GM19035 (cell line): ENCODE results near the gene CMKLR1.

Experiments
- ATAC-seq: cut with Tn5 transposase; IDR thresholded peaks from one replicate; pipeline ENCODE4 v1.9.1; 2021; ENCODE audit not compliant: unreplicated experiment

CMKLR1 gene

GRCh38 chr12:108269224-108269623, 69.9 kb downstream of the CMKLR1 start:
- ATAC-seq = no peak

- ATAC-seq = no peak
Measured at GRCh38 chr12:108268397-108268796, 70.7 kb downstream of the CMKLR1 start.

DNA sequence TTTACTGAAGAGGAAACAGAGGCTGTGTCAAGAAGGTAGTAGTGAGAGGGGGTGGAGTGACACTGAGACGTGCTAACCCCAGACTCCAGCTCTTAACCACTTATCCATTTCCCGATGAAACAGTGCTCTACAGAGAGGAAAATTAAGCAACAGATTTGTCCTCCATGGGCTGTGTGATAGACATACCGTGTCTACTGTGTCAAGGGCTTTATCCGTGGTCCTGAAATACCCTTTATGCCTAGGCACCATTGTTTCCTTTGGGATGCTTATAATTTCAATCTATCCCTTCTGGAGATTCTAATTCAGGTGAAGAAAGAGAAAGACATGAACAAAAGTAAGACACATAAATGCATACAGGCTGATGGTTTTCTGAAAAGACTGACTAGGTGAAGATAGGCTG, 71.7 kb downstream of the CMKLR1 start:
- no peak for ATAC-seq

- no peak for ATAC-seq
Measured at GRCh38 chr12:108266131-108266530, 73.0 kb downstream of the CMKLR1 start.

- no peak for ATAC-seq
Measured at GRCh38 chr12:108265505-108265904, 73.6 kb downstream of the CMKLR1 start.

GRCh38 chr12:108260969-108261368, 78.1 kb downstream of the CMKLR1 start:
- no peak for ATAC-seq

DNA sequence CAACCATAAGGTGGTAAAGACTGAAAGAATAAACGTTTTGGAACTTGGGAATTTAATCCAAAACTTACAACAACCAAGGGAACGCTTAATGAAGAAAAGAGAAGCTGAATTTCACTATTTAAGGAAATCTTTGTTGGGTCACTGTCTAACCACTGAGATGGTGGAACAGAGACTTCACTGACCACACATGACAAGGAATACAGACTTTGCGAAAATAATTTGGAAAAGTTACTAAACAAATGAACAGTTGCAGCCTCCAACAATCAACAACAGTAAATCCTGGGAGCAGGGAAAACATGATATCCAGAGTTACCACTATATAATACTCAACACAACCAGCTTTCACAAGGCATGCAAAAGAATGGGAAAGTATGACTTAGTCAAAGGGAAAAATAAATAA, 79.1 kb downstream of the CMKLR1 start:
- no peak for ATAC-seq

DNA sequence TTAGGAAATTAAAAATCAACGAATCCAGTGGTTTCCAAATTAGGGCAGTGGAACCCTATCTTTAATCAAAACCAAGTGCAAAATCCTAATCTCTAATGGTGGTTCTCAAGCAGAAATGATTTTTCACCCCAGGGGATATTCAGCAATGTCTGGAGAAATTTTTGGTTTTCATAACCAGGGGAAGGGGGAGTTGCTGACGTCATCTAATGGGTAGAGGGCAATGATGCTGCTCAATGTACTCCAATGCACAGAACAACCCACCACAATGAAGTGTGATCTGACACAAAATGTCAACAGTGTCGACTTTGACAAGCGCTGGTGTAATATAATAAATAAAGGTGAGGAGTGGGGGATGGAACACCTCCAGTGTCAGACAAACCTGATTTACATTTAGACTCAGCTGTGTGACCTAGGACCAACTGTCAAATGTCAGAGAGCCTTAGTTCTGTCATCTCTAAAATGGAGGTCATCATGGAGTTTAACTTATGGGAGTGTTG, 81.5 kb downstream of the CMKLR1 start:
- no peak for ATAC-seq

GRCh38 chr12:108257004-108257403, 82.1 kb downstream of the CMKLR1 start:
- ATAC-seq = no peak

DNA sequence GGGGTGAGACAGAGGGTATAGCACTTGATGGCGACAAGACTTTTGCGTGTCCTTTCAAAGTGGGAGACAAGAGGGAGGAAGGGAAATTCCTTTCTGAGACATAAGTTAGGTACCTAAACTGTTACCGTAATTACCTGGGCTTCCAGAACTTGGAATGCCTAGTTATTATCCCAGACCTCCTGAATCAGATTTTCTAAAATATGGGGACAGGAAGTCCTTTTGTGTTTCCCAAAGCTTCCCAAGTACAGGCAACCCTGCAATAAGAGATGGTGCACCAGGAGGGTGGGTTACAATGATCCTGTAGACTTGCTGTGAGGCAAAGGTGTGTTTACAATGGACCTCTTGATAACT, 83.9 kb downstream of the CMKLR1 start:
- no peak for ATAC-seq

GRCh38 chr12:108254517-108255251, 84.4 kb downstream of the CMKLR1 start:
- ATAC-seq = no peak

GRCh38 chr12:108254030-108254429, 85.1 kb downstream of the CMKLR1 start:
- no peak for ATAC-seq

DNA sequence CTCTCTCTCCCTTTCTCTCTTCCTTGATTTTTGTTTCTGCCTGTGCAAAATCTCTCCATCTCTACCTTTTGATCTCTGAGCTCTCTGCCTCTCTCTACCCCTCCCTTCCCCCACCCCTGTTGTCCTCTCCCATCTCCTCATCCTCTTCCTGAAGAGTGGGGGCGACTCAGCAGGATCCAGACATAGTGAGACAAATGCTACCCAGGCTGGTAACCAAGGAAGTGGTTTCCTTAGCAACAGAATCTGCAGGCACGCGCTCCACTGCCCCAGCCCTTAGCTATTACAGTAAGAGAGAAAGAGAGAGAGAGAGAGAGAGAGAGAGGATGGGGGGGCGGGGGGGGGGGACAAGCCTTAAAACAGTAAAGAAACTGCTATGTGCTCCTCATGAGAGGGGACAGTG, 85.6 kb downstream of the CMKLR1 start:
- ATAC-seq = no peak

- no peak for ATAC-seq
Measured at GRCh38 chr12:108252523-108252922, 86.6 kb downstream of the CMKLR1 start.

DNA sequence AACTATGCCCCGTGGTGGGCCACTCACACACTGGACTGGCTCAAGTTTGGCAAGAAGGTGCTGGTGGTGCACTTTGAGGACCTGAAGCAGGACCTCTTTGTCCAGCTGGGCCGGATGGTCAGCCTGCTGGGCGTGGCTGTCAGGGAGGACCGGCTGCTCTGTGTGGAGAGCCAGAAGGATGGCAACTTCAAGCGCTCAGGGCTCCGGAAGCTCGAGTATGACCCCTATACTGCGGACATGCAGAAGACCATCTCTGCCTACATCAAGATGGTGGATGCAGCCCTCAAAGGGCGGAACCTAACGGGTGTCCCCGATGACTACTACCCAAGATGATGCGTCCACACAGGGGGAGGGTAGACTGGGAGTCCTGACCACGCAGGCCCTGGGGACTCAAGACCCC, 91.1 kb downstream of the CMKLR1 start:
- no peak for ATAC-seq

GRCh38 chr12:108247130-108247529, 92.0 kb downstream of the CMKLR1 start:
- no peak for ATAC-seq

DNA sequence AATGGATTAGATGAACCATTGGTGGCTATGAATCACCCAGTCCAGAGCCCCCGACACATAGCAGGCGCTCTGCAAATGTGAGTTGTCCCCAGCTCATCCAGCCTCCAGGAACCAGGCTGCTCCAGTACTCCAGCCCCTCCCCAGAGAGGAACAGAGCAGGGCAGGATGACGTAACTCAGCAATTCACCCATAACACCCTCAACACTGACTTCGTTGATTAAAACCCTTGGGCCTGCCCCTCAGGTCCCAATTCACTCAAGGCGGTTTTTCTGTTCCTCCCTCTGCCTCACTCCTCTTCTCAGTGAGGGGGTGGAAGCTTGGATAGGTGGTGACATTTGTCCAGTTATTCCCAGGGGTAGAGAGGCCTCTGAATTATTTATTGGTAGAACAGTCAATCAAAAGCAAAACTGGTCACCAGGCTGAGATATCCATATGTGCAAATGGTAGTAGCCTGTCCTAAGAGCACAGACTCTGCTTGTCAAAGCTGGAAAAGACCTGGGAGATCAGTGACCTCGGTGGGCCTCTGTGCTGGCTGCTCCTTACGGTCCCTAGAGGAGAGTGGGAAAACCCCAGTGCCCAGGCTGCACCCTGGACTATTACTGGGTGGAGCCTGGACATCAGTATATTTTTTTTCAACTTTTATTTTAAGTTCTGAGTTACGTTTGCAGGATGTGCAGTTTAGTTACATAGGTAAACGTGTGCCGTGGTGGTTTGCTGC, 97.0 kb downstream of the CMKLR1 start:
- ATAC-seq = no peak

GRCh38 chr12:108240928-108241327, 98.2 kb downstream of the CMKLR1 start:
- no peak for ATAC-seq

- ATAC-seq = no peak
Measured at GRCh38 chr12:108240027-108240785, 98.9 kb downstream of the CMKLR1 start.

GRCh38 chr12:108239378-108239777, 99.7 kb downstream of the CMKLR1 start:
- ATAC-seq = no peak

- no peak for ATAC-seq
Measured at GRCh38 chr12:108238474-108238873, 100.6 kb downstream of the CMKLR1 start.
